SIG-M5 (cell line): Measurements from ENCODE around the gene WNT6.
"Not testable (repeated sequence)": the region's sequence is repeated elsewhere in the genome, so short reads cannot be mapped to it uniquely, and the experiment has no call there.

Source experiments
- DNase-seq: peaks from one replicate; lab custom pipeline; 2025; lab: John Stamatoyannopoulos, UW

The WNT6 gene

DNA sequence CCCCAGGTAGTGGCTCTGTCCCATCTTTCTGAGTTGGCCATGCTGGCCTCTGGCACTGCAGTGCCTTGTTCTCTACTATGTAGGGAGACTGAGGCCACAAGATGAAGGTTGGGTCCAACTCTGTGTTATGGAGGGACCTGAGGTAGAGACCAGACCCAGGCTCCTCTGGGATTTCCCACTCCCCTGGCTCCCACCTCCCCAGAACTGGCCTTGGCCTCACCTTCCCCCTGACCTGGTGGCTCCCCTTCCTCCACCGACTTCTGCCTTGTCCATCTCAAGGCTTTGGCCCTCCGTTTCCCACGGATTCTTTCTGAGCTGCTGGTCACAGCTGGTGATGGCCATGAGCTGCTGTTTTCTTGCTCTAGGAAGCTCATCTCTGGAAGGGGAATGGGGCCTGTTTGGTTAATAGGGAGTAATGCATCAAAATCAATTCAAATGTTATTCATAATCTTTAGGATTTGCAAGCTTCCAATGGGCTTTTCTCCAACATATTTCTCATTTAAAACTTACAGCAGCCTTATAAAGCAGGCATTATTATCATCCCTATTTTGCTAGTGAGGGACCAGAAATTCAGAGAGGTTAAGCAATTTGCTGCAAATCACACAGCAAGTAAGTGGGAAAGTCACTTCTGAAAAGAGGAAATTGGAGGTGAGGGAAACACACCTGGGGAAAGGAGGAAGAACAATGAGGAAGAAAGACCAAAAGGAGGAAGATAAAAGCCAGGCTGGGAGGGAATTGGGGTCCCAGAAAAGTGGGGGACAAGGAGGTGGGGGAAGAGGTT is 28.9 kb upstream of the WNT6 start:
- DNase-seq: no peak

DNA sequence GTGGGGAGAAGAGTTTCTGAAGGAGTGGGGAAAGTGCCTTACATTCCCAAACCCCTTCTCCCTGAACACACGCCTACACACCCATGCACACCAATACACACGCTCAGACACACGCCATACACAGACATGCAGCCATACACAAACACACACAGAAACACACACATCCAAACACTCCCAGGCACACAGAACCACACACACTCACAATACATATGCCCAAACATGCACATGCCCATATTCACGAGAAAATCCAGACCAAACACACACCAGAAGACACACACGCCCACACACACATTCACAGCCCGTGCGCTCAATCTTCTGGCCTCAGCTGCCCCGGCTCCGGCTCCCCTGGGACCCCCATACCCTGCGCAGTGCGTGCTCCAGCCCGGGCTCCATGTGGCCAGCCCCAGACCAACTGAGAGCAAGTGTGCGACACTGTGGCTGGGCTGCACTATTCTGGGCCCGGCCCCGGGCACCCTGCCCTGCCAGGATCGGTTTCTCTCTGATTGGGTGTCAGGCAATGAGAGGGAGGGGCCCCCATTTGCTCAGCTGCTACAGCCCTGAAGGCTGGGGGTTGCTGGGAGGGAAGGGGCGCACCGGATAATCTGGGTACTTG is 28.1 kb upstream of the WNT6 start, which contains the start of gene PRKAG3:
Gene PRKAG3, minus strand, starts transcription at position 426 of the 613 bp plus-strand sequence.
- no peak for DNase-seq

- no peak for DNase-seq
Observed at GRCh38 chr2:218832081-218832480, 27.5 kb upstream of the WNT6 start.

DNA sequence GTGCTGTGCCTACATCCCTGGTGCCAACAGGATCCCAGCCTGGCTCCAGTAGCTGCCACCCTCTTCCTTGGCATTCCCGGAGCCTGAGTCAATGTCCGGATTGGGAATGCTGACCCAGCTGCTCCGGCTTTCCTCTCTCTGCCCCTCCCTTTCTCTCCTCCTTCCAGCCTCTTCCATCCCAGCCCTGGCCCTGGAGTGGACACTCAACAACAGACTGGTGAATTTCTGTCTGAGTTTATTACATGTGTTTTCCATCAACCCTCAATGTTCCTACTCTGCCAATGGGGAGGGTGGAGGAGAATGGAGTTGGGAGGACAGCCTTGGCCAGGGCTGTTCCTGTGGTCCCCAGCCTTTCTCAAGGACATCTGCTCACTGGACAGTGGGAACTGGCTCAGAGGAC is 27.1 kb upstream of the WNT6 start:
- no peak for DNase-seq

DNA sequence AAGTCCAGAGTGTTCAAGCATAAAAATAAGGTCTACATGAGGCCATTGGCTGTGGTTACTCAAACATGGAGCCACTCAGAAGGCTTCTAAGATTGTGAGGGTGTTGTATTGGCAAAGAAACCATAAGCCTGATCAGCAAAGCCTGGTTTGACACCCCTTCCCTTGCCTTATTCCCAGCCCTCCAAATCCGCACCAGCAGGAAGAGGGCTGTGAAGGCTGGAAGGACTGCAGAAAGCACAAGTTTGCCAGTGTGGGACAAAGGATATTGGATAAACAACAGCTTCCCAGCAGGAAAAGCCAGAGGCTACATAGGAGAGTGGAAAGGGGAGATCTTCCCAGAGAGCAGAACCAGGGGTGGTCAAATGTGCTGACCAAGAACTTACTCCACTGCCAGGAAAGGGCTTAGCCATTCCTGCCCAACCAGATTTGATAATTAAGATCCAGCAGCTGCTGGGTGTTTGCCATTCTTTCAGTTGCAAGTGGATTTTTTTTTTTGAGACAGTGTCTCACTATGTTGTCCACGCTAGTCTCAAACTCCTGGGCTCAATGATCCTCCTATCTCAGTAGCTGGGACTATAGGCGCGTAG is 26.5 kb upstream of the WNT6 start:
- DNase-seq: no peak

- no peak for DNase-seq
Observed at GRCh38 chr2:218834685-218835084, 24.9 kb upstream of the WNT6 start.

DNA sequence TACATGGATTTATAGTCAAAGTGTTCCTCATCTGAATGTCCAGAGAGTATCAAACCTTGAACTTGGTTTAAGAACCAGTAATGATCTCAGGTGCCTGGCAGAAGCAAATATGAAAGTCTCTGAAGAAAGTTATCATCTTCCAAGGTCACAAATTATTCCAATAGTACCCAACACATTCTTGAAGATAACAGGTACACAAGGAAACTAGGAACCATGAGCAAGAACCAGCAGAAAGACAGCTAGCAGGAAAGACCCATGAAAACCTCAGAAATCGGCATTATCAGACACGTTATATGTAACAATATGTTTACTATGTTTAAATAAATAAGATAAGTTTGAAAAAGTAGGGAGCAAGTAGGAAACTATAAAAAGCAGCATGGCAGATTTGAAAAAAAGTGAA is 22.1 kb upstream of the WNT6 start:
- DNase-seq: no peak

DNA sequence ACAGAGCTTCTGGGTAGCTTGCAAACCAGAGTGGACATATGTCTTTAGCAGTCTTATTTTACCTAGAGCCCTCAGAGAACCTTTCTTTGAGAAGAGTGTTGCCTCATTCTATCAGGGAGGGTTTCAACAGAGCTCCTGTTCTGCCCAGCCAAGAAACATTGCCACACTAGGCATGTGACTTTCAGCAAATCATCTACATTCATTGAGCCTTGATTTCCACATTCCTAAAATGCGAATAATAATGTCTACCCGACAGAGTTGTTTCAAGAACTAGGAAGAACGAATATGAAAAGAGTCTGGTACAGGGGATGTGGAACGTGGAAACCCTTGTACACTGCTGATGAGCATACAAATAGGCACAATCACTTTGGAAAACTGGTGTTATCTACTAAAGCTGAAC is 20.2 kb upstream of the WNT6 start:
- no peak for DNase-seq

DNA sequence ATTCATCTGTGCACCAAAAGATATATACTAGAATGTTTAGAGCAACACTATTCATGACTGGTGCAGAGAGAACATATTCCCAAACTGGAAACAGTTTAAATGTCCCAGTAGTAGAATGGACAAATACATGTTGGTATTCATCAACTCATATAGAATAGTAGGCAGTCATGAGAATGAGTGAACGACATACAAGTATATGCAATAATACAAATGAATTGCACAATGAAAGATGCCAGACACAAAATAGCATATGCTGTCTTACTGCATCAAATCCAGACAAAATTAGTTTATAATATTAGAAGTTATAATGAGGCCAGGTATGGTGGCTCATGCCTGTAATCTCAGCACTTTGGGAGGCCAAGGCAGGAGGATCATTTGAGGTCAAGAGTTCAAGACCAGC is 19.7 kb upstream of the WNT6 start:
- no peak for DNase-seq

GRCh38 chr2:218844334-218844733 is 15.3 kb upstream of the WNT6 start:
- DNase-seq: not testable (repeated sequence)

DNA sequence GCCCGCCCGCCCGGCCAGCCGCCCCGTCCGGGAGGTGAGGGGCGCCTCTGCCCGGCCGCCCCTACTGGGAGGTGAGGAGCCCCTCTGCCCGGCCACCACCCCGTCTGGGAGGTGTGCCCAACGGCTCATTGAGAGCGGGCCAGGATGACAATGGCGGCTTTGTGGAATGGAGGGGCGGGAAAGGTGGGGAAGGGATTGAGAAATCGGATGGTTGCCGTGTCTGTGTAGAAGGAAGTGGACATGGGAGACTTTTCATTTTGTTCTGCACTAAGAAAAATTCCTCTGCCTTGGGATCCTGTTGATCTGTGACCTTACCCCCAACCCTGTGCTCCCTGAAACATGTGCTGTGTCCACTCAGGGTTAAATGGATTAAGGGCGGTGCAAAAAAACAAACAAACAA is 12.6 kb upstream of the WNT6 start:
- not testable (repeated sequence) for DNase-seq

GRCh38 chr2:218849721-218850120 is 9.9 kb upstream of the WNT6 start:
- no peak for DNase-seq

- no peak for DNase-seq
Observed at GRCh38 chr2:218850796-218851195, 8.8 kb upstream of the WNT6 start.

- no peak for DNase-seq
Observed at GRCh38 chr2:218851286-218851685, 8.3 kb upstream of the WNT6 start.

DNA sequence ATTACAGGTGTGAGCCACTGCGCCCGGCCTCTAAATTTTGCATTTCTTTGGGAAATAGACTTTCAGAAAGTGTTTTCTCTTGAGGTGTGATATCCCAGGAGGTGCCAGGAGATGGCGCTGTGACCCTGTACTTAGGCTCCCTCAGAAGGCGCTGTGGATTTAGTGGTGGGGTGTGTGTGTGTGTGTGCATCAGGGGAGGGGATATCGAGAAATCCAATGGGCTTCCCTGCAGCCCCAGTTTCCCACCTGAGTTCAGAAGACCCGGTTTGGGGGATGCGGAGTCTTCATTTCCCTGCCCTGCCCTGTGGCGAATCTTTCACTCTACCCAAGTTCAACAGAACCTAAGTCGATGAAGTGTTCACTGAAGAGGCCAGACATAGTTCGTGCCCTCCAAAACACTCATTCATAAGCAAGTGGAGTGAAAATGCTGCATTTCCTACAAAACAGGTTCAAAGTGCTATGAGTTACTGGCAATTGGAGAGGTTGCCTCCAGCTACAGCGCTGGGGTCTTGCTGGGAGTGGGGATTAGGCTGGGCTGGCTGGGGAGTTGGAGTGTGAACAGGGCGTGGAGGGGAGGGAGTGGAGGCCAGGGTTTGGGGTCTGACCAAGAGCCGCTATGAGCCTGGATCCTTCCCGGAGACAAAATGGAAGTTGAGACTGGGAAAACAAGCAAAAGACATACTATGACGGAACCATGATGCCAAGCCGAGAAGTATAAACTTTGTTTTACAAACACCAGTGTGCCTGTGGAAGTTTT is 6.5 kb upstream of the WNT6 start:
- DNase-seq: no peak

GRCh38 chr2:218853766-218854165 is 5.8 kb upstream of the WNT6 start:
- peak; percentile 85 for DNase-seq

- no peak for DNase-seq
Observed at GRCh38 chr2:218854860-218855259, 4.7 kb upstream of the WNT6 start.

DNA sequence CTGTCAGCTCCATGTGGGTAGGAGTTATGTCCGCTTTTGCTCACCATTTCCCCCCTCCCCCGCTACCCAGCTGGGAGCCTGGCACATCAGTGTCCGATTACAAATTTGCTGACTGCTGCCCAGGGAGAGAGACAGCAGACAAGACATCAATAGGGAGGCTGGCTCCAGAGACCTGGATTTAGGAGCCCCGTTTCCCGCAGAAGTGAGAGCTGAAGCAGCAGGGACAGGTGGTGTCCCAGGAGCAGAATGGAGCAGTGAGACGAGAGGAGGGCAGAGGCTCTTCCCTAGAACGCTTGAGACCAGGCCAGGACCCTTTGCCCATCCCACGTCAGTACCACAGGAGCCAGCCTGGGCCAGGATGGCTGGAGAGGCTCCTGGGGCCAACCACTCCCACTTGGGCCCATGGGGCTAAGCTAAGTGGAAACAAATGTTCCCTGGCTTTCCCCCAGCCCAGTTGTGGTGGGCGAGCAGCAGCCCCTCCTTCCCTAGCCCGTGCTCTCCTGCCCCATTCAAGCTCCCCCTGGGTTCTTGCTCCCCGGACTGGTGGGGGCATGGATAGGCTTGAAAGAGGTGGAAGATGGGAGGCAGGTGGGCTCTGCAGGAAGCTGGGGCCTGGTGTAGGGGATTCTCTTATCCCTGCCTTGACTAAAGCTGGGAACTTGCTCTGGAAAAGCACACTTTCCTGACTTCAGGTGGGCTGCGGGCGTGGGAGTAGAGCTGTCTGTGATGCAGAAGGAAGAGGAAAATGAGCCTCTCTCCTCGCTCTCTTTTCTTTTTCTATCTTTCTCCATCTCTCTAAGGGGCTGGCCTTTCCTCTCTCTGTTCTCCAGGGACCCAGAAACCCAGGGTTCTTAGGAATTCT is 4.1 kb upstream of the WNT6 start:
- DNase-seq: no peak

DNA sequence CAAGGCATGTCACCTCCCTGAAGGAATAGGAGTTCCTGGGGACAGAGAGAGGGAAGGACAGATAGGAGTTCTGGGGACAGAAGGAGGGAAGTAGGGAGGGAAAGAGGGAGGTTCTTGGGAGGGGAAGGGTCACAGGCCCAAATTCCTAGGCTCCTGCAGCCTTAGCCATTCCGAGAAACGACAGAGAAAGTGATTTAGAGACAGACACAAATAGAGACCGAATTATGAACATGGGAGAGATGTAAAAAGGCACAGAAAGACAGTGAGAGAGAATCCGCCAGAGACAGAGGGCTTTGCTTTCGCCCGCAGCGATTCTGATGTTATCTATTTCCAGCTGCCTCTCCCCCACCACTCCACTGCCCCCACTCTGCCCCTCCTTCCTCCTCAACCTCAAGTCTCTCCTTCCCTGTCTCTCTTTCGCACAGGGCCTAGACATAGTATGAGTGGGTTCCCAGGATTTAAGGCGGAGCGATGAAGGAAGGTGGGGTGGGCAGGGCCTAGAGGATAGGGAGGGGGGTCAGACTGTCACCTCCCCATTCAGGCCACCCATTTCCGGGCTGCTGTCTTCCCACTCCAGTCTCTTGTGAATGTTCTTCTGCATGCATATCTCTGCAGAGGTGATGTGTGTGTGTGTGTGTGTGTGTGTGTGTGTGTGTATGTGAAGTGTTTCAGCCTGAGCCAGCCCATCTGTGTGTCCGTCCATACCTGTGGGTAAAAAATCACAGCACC is 3.3 kb upstream of the WNT6 start:
- no peak for DNase-seq

DNA sequence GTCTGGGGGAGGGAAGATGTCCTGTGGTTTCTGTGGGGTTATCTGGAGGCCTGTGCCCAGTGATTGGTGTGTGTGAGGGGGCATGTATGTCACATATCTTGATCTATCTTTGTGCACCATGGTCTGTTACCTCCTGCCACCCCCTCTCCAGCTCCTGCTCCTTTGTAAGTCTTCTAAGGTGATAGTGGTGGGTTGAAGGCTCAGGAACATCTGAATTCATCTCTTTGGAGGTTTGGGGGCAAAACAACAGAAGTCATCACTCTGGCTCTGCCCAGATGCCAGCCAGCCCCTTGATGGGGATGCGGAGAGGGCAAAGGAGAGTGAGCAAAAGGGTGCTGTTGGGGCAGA is 2.7 kb upstream of the WNT6 start:
- no peak for DNase-seq
